ENCODE measurements around the gene PCDH19.

GRCh38 chrX:100350704-100351489 lies 59.2 kb downstream of the PCDH19 start:
- TF ChIP-seq, protein P1, sequence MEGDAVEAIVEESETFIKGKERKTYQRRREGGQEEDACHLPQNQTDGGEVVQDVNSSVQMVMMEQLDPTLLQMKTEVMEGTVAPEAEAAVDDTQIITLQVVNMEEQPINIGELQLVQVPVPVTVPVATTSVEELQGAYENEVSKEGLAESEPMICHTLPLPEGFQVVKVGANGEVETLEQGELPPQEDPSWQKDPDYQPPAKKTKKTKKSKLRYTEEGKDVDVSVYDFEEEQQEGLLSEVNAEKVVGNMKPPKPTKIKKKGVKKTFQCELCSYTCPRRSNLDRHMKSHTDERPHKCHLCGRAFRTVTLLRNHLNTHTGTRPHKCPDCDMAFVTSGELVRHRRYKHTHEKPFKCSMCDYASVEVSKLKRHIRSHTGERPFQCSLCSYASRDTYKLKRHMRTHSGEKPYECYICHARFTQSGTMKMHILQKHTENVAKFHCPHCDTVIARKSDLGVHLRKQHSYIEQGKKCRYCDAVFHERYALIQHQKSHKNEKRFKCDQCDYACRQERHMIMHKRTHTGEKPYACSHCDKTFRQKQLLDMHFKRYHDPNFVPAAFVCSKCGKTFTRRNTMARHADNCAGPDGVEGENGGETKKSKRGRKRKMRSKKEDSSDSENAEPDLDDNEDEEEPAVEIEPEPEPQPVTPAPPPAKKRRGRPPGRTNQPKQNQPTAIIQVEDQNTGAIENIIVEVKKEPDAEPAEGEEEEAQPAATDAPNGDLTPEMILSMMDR (IDR thresholded peaks at IDR 0.05; ENCODE audit: poor library complexity): no peak
- no peak for TF ChIP-seq EZH2phosphoT487 (IDR thresholded peaks at IDR 0.05; ENCODE audit: low read depth, severe bottlenecking, unreplicated experiment)
- no peak for TF ChIP-seq EZH2 (IDR thresholded peaks at IDR 0.05; ENCODE audit: borderline replicate concordance)
